H1 (cell line): ENCODE results near the gene HBS1L. TPM values are rescaled to one million over a fixed set of nuclear protein-coding genes. Genes with fewer than 3 reads are reported as not detected.

ENCODE experiments used
- CTCF ChIA-PET: fragments of 300-600 bp; sonication (Branson Sonifier 250); formaldehyde crosslinking; loops from one replicate; lab custom pipeline; 2021; ENCODE audit not compliant: partially characterized antibody; lab: Charles Lee
- POLR2A ChIA-PET: fragments of 300-600 bp; sonication (Branson Sonifier 250); formaldehyde crosslinking; loops from one replicate; lab custom pipeline; 2021; ENCODE audit warnings: inconsistent platforms; ENCODE audit not compliant: partially characterized antibody; lab: Charles Lee
- DNase-seq, 2 experiments: peaks; one replicate each; pipeline versions ENCODE4 v3.0.0 to v3.0.0-alpha.2; 2010 to 2022; ENCODE audit warnings: low spot score in 2 of 2, low read depth in 1 of 2, mixed read lengths in 1 of 2
- FAIRE-seq: peaks from 2 replicates; lab custom pipeline; 2011; peaks lifted over from hg19 to GRCh38; lab: Jason Lieb, UNC
- H2AFZ ChIP-seq: 2 replicates; pipeline ENCODE4 v1.8.1; 2012; ENCODE audit warnings: low read length, inconsistent platforms
- H2AK5ac ChIP-seq: 2 replicates; pipeline ENCODE4 v1.6.1; 2013; ENCODE audit warnings: low read depth, low read length
- H2BK120ac ChIP-seq: replicated peaks from 2 replicates; pipeline ENCODE3; 2013; ENCODE audit warnings: low read depth, low read length, inconsistent platforms
- H2BK12ac ChIP-seq: 2 replicates; pipeline ENCODE4 v1.6.1; 2013; ENCODE audit warnings: low read depth, low read length
- H2BK15ac ChIP-seq: 2 replicates; pipeline ENCODE4 v1.6.1; 2013; ENCODE audit warnings: low read length
- H2BK20ac ChIP-seq: 2 replicates; pipeline ENCODE4 v1.6.1; 2013; ENCODE audit warnings: low read length
- H2BK5ac ChIP-seq: 2 replicates; pipeline ENCODE4 v1.6.1; 2013; ENCODE audit warnings: low read depth, low read length
- H3K14ac ChIP-seq: 2 replicates; pipeline ENCODE4 v1.6.1; 2013; ENCODE audit warnings: inconsistent platforms; ENCODE audit not compliant: insufficient read length
- H3K18ac ChIP-seq: 2 replicates; pipeline ENCODE4 v1.6.1; 2013; ENCODE audit warnings: low read length; ENCODE audit errors: extremely low read depth
- H3K23ac ChIP-seq: 2 replicates; pipeline ENCODE4 v1.6.1; 2013; ENCODE audit warnings: inconsistent platforms; ENCODE audit not compliant: insufficient read length
- H3K23me2 ChIP-seq: 2 replicates; pipeline ENCODE4 v1.6.1; 2013; ENCODE audit warnings: low read depth, low read length
- H3K27ac ChIP-seq: 2 replicates; pipeline ENCODE4 v1.6.1; 2011; ENCODE audit warnings: low read depth, low read length, inconsistent platforms
- H3K27me3 ChIP-seq, 4 experiments: replicated peaks in 1 of 4; 1 replicate in 1 of 4; 2 replicates in 3 of 4; pipeline versions ENCODE4 v1.6.1 to v1.8.1; 2011 to 2013; ENCODE audit warnings: low read length in 3 of 4, mild to moderate bottlenecking in 3 of 4, inconsistent platforms in 2 of 4, mixed read lengths in 2 of 4, moderate library complexity in 1 of 4; ENCODE audit not compliant: control insufficient read depth in 3 of 4, insufficient read depth in 3 of 4; ENCODE audit errors: extremely low read depth in 1 of 4
- H3K36me3 ChIP-seq, 4 experiments: 2 replicates each; pipeline versions ENCODE4 v1.6.1 to v1.8.1; 2011 to 2013; ENCODE audit warnings: mild to moderate bottlenecking in 4 of 4, low read length in 3 of 4, moderate library complexity in 2 of 4, control low read depth in 1 of 4, inconsistent platforms in 1 of 4; ENCODE audit not compliant: insufficient read depth in 4 of 4, control insufficient read depth in 2 of 4
- H3K4ac ChIP-seq: replicated peaks from 2 replicates; pipeline ENCODE3; 2013; ENCODE audit warnings: low read length, low read depth, mixed read lengths, inconsistent platforms; ENCODE audit not compliant: insufficient read length
- H3K4me1 ChIP-seq, 4 experiments: replicated peaks in 1 of 4; 1 replicate in 1 of 4; 2 replicates in 3 of 4; pipeline versions ENCODE4 v1.6.1 to v1.8.1; 2011 to 2013; ENCODE audit warnings: low read length in 3 of 4, inconsistent platforms in 2 of 4, mixed read lengths in 1 of 4; ENCODE audit not compliant: insufficient read depth in 4 of 4, control insufficient read depth in 3 of 4
- H3K4me2 ChIP-seq, 2 experiments: 2 replicates each; pipeline versions ENCODE4 v1.6.1 to v1.8.1; 2011 to 2013; ENCODE audit warnings: low read depth in 2 of 2, low read length in 2 of 2, control low read depth in 1 of 2, inconsistent platforms in 1 of 2, mild to moderate bottlenecking in 1 of 2; ENCODE audit not compliant: insufficient read depth in 1 of 2
- H3K4me3 ChIP-seq, 4 experiments: fragments of 200-600, 300-600 bp in 1 of 4; sonication (generic), shearing (Covaris generic), sonication (Bioruptor Twin) in 1 of 4; 2 replicates each; pipeline versions ENCODE4 v1.5.1 to v1.8.1; 2011 to 2016; ENCODE audit warnings: low read length in 4 of 4, low read depth in 3 of 4, control low read depth in 2 of 4, inconsistent platforms in 2 of 4, mild to moderate bottlenecking in 2 of 4, mixed read lengths in 1 of 4, moderate library complexity in 1 of 4; ENCODE audit not compliant: insufficient read depth in 2 of 4; ENCODE audit errors: extremely low read depth in 1 of 4
- H3K56ac ChIP-seq: replicated peaks from 2 replicates; pipeline ENCODE3; 2013; ENCODE audit warnings: low read depth, mild to moderate bottlenecking, mixed read lengths, low read length, inconsistent platforms; ENCODE audit not compliant: insufficient read length
- H3K79me1 ChIP-seq: 2 replicates; pipeline ENCODE4 v1.6.1; 2013; ENCODE audit warnings: low read depth, low read length, control low read depth
- H3K79me2 ChIP-seq, 2 experiments: 2 replicates each; pipeline versions ENCODE4 v1.6.1 to v1.8.1; 2012 to 2013; ENCODE audit warnings: low read length in 2 of 2, mild to moderate bottlenecking in 2 of 2, inconsistent platforms in 1 of 2; ENCODE audit not compliant: insufficient read depth in 2 of 2, control insufficient read depth in 1 of 2
- H3K9ac ChIP-seq, 4 experiments: replicated peaks in 1 of 4; 1 replicate in 1 of 4; 2 replicates in 3 of 4; pipeline versions ENCODE4 v1.6.1 to v1.8.1; 2011 to 2013; ENCODE audit warnings: low read depth in 3 of 4, low read length in 3 of 4, control low read depth in 2 of 4, mild to moderate bottlenecking in 2 of 4, moderate library complexity in 2 of 4, inconsistent platforms in 1 of 4; ENCODE audit errors: extremely low read depth in 1 of 4
- H3K9me3 ChIP-seq, 2 experiments: 2 replicates each; pipeline versions ENCODE4 v1.6.1 to v1.8.1; 2012 to 2013; ENCODE audit warnings: mild to moderate bottlenecking in 2 of 2, moderate library complexity in 2 of 2, control low read depth in 1 of 2, inconsistent platforms in 1 of 2, low read depth in 1 of 2, low read length in 1 of 2, mixed read lengths in 1 of 2; ENCODE audit not compliant: insufficient read depth in 2 of 2
- H4K20me1 ChIP-seq, 2 experiments: replicated peaks in 1 of 2; 2 replicates each; pipeline versions ENCODE3 to v1.8.1; 2011 to 2013; ENCODE audit warnings: inconsistent platforms in 2 of 2, low read length in 2 of 2, mild to moderate bottlenecking in 1 of 2; ENCODE audit not compliant: insufficient read depth in 2 of 2, control insufficient read depth in 1 of 2
- H4K5ac ChIP-seq: 2 replicates; pipeline ENCODE4 v1.6.1; 2013; ENCODE audit warnings: low read length, low read depth, mixed read lengths, inconsistent platforms; ENCODE audit not compliant: insufficient read length
- H4K8ac ChIP-seq: 2 replicates; pipeline ENCODE4 v1.8.0; 2013; ENCODE audit warnings: mild to moderate bottlenecking, moderate library complexity, low read length, inconsistent platforms; ENCODE audit not compliant: insufficient read depth; ENCODE audit errors: extremely low read depth
- H4K91ac ChIP-seq: replicated peaks from 2 replicates; pipeline ENCODE3; 2013; ENCODE audit warnings: low read length, mixed read lengths, inconsistent platforms; ENCODE audit not compliant: insufficient read length
- ATF2 ChIP-seq: IDR thresholded peaks from 2 replicates; pipeline ENCODE4 v1.6.1; 2012; ENCODE audit warnings: low read length, inconsistent platforms
- CHD1 ChIP-seq: IDR thresholded peaks from 2 replicates; pipeline ENCODE4 v1.6.1; 2012; ENCODE audit warnings: low read depth, low read length, improper control_type of control experiment
- E2F6 ChIP-seq: IDR thresholded peaks from 2 replicates; pipeline ENCODE4 v1.6.1; 2012; ENCODE audit warnings: inconsistent platforms
- EGR1 ChIP-seq: IDR thresholded peaks from 2 replicates; pipeline ENCODE4 v1.6.1; 2011; ENCODE audit warnings: low read depth, low read length, borderline replicate concordance
- GABPA ChIP-seq: IDR thresholded peaks from 2 replicates; pipeline ENCODE4 v1.6.1; 2011; ENCODE audit warnings: mild to moderate bottlenecking, low read length, moderate library complexity, borderline replicate concordance; ENCODE audit not compliant: insufficient read depth
- KDM5A ChIP-seq: fragments of 200-600 bp; IDR thresholded peaks from 2 replicates; pipeline ENCODE4 v1.7.1; 2012; ENCODE audit warnings: mild to moderate bottlenecking, low read length, inconsistent platforms, mixed read lengths
- PHF8 ChIP-seq: fragments of 200-600 bp; sonication (generic); conservative IDR thresholded peaks from 2 replicates; pipeline ENCODE4 v1.7.1; 2012; ENCODE audit warnings: low read depth, mild to moderate bottlenecking, inconsistent platforms, low read length, moderate library complexity
- RFX5 ChIP-seq: IDR thresholded peaks from 2 replicates; pipeline ENCODE4 v1.6.1; 2011; ENCODE audit warnings: low read depth, low read length, improper control_type of control experiment, borderline replicate concordance
- WGBS, 2 experiments: shearing (Covaris generic) in 1 of 2; methylation state at CpG; one replicate each; pipeline versions ENCODE4 v1.1.6 to v1.1.7; 2013 to 2015; ENCODE audit warnings: low lambda C conversion rate in 2 of 2, mixed read lengths in 2 of 2, inconsistent platforms in 1 of 2, low coverage in 1 of 2, missing lambda C conversion rate in 1 of 2; ENCODE audit not compliant: insufficient replicate concordance in 2 of 2, insufficient coverage in 1 of 2, insufficient read length in 1 of 2; ENCODE audit errors: extremely low coverage in 1 of 2, missing lambda C conversion rate in 1 of 2; 5-methylcytosine and 5-hydroxymethylcytosine counted together
- polyA plus RNA-seq, 7 experiments: library from polyadenylated mRNA; depleted of rRNA in 3 of 7; stranded (reverse) in 5 of 7; unstranded in 2 of 7; fragments of >200 nt in 5 of 7; fragments of 200-250 nt in 2 of 7; gene quantifications; 1 replicate in 5 of 7; 2 replicates in 1 of 7; 4 replicates in 1 of 7; pipeline versions ENCODE4 v1.2.1 to v1.2.3, GENCODE V29; 2011 to 2013; ENCODE audit warnings: missing spikeins in 2 of 7, mixed read lengths in 2 of 7
- total RNA-seq: library from RNA; stranded (reverse); fragmentation: NEBNext Ultra II Directional; extraction: Animal tissue kit (Norgen Biotek cat#: 25700); gene quantifications from 2 replicates; pipeline ENCODE4 v1.2.1, GENCODE V29; 2021
- TF ChIP-seq, protein P1 (sequence below): IDR thresholded peaks from 2 replicates; pipeline ENCODE4 v1.6.1; 2011; ENCODE audit warnings: low read length, improper control_type of control experiment

HBS1L gene
- total and polyA plus RNA-seq, 2 of the 8 experiments (the other 6 are each of a cell fraction or from before 2014, with no cell fraction given): 28.1 to 97.1 TPM

DNA sequence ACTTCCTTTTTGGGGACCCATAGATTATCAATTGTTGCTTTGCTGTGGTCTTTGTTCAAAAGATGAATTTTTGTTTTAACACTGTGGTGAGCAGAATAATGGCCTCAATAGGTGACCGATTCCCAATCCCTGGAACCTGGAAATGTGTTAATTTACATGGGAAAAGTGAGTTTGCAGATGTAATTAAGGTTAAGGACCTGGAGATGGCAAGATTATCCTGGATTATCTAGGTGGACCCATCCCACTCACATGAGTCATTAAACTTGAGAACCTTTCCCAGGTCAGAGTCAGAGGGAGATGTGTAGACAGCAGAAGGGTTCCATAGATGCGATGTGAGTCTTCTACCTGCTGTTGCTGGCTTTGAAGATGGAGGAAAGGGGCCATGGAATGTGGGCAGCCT is 36.2 kb upstream of the HBS1L start:
- H3K18ac ChIP-seq: no peak overlapping the region
- no peak overlapping the region for H2BK15ac ChIP-seq
- no peak overlapping the region for H3K14ac ChIP-seq
- DNase-seq (no peak), FAIRE-seq (no peak)
- no peak overlapping the region for H3K56ac ChIP-seq
- H3K23ac ChIP-seq: no peak overlapping the region
- no peaks in the 10 kb centered on the region for H3K23me2 ChIP-seq
- no peak overlapping the region for H2AFZ ChIP-seq
- no peak overlapping the region for H2AK5ac ChIP-seq
- no peak overlapping the region for H4K5ac ChIP-seq
- no peaks in the 10 kb centered on the region for H3K79me2 ChIP-seq
- no peak overlapping the region for H3K9ac ChIP-seq
- no peak overlapping the region for H3K4me2 ChIP-seq
- H3K27ac ChIP-seq: no peak overlapping the region
- no peaks in the 10 kb centered on the region; a peak in 1 of 7 replicates for H3K27me3 ChIP-seq
- no peaks in the 10 kb centered on the region for H3K36me3 ChIP-seq
- POLR2A ChIA-PET: no interaction called here
- H4K8ac ChIP-seq: no peak overlapping the region
- CTCF ChIA-PET: interaction anchor here (1.8 to 2.4 kb wide), 2 partner anchors 10 kb away, joined by 6 to 10 read pairs; no protein-coding TSS in a partner anchor
- no peak overlapping the region for H3K4ac ChIP-seq
- H2BK20ac ChIP-seq: no peak overlapping the region
- H2BK5ac ChIP-seq: no peak overlapping the region
- H3K79me1 ChIP-seq: no peaks in the 10 kb centered on the region
- H3K4me1 ChIP-seq: no peaks in the 10 kb centered on the region; a peak in 2 of 7 replicates
- no peak overlapping the region for H4K91ac ChIP-seq
- no peak overlapping the region for H2BK120ac ChIP-seq
- TF ChIP-seq GABPA (no peak), PHF8 (no peak), EGR1 (no peak), CHD1 (no peak), ATF2 (no peak), RFX5 (no peak), KDM5A (no peak), E2F6 (no peak)
- TF ChIP-seq, protein P1, sequence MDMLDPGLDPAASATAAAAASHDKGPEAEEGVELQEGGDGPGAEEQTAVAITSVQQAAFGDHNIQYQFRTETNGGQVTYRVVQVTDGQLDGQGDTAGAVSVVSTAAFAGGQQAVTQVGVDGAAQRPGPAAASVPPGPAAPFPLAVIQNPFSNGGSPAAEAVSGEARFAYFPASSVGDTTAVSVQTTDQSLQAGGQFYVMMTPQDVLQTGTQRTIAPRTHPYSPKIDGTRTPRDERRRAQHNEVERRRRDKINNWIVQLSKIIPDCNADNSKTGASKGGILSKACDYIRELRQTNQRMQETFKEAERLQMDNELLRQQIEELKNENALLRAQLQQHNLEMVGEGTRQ: no peak
- H3K4me3 ChIP-seq: no peak overlapping the region
- WGBS, 2 experiments: 93% methylated on average over 2 of the region's 2 CpGs; no CpG with 5 or more reads in 1 of the 2 experiments
- H4K20me1 ChIP-seq: no peaks in the 10 kb centered on the region
- no peak overlapping the region for H2BK12ac ChIP-seq
- no peaks in the 10 kb centered on the region for H3K9me3 ChIP-seq
